Neural cell (in vitro differentiated cells): ENCODE data around the gene UBE2F. TPM values are rescaled to one million over a fixed set of nuclear protein-coding genes. Genes with fewer than 3 reads are reported as not detected.

Source experiments
- H2AFZ ChIP-seq: fragments of 200-600, 300-800 bp; sonication (generic), shearing (Covaris generic); 2 replicates; pipeline ENCODE4 v1.6.0; 2014; ENCODE audit warnings: low read depth, mild to moderate bottlenecking, antibody characterized with exemption, low read length, moderate library complexity
- H3F3A ChIP-seq: fragments of 200-600 bp; shearing (Covaris generic); 2 replicates; pipeline ENCODE4 v1.6.1; 2016; ENCODE audit warnings: mild to moderate bottlenecking, moderate library complexity, mixed read lengths, antibody characterized with exemption, low read length; ENCODE audit not compliant: insufficient read depth, poor library complexity, severe bottlenecking
- H3K27ac ChIP-seq: fragments of 200-600, 300-800 bp; sonication (generic), shearing (Covaris generic); 2 replicates; pipeline ENCODE4 v1.5.1; 2014; ENCODE audit warnings: mild to moderate bottlenecking, low read length, moderate library complexity
- H3K27me3 ChIP-seq: fragments of 300-800, 200-600 bp; sonication (generic), shearing (Covaris generic); 2 replicates; pipeline ENCODE4 v1.6.0; 2014; ENCODE audit warnings: mild to moderate bottlenecking, low read depth, low read length, moderate library complexity; ENCODE audit not compliant: insufficient read depth
- H3K36me3 ChIP-seq: fragments of 300-800, 200-600 bp; sonication (generic), shearing (Covaris generic); 2 replicates; pipeline ENCODE4 v1.5.1; 2014; ENCODE audit warnings: mild to moderate bottlenecking, antibody characterized with exemption, low read length, moderate library complexity; ENCODE audit not compliant: insufficient read depth
- H3K4me2 ChIP-seq: fragments of 300-800, 200-600 bp; sonication (generic), shearing (Covaris generic); 2 replicates; pipeline ENCODE4 v1.6.0; 2014; ENCODE audit warnings: mild to moderate bottlenecking, low read length
- H3K4me3 ChIP-seq: fragments of 300-800, 200-600 bp; sonication (generic), shearing (Covaris generic); 2 replicates; pipeline ENCODE4 v1.5.1; 2014; ENCODE audit warnings: mild to moderate bottlenecking, low read length, moderate library complexity
- H3K79me2 ChIP-seq: fragments of 200-600 bp; shearing (Covaris generic); replicated peaks from 2 replicates; pipeline ENCODE4 v1.6.0; 2014; ENCODE audit warnings: mild to moderate bottlenecking, low read length, moderate library complexity; ENCODE audit not compliant: insufficient read depth
- H3K9ac ChIP-seq: fragments of 300-800, 200-600 bp; sonication (generic), shearing (Covaris generic); 2 replicates; pipeline ENCODE4 v1.6.1; 2016; ENCODE audit warnings: mild to moderate bottlenecking, low read length, mixed read lengths
- H3K9me2 ChIP-seq: fragments of 200-600 bp; shearing (Covaris generic); 2 replicates; pipeline ENCODE4 v1.6.1; 2016; ENCODE audit warnings: mild to moderate bottlenecking, low read length, mixed read lengths; ENCODE audit not compliant: insufficient read depth
- H3K9me3 ChIP-seq: fragments of 200-600, 300-800 bp; sonication (generic), shearing (Covaris generic); 2 replicates; pipeline ENCODE4 v1.6.1; 2016; ENCODE audit warnings: mild to moderate bottlenecking, mixed run types, low read length, moderate library complexity, mixed read lengths
- H4K20me1 ChIP-seq: fragments of 200-600 bp; shearing (Covaris generic); 2 replicates; pipeline ENCODE4 v1.6.1; 2016; ENCODE audit warnings: mild to moderate bottlenecking, mixed run types; ENCODE audit not compliant: insufficient read depth
- EP300 ChIP-seq: fragments of 450-650 bp; conservative IDR thresholded peaks from 2 replicates; pipeline ENCODE4 v1.6.1; 2014; ENCODE audit warnings: antibody characterized with exemption, mild to moderate bottlenecking, moderate library complexity; ENCODE audit not compliant: poor library complexity, severe bottlenecking
- EZH2 ChIP-seq: fragments of 200-600, 300-800 bp; shearing (Covaris generic), sonication (generic); IDR thresholded peaks from 2 replicates; pipeline ENCODE4 v1.6.1; 2014; ENCODE audit warnings: antibody characterized with exemption, low read length, borderline replicate concordance, mild to moderate bottlenecking; ENCODE audit not compliant: insufficient read depth, poor library complexity, severe bottlenecking
- MXI1 ChIP-seq: fragments of 450-650 bp; conservative IDR thresholded peaks from 2 replicates; pipeline ENCODE4 v1.6.1; 2014; ENCODE audit warnings: antibody characterized with exemption, mild to moderate bottlenecking; ENCODE audit not compliant: poor library complexity, severe bottlenecking
- POLR2AphosphoS5 ChIP-seq: IDR thresholded peaks from 2 replicates; pipeline ENCODE4 v1.6.1; 2012
- RAD21 ChIP-seq: fragments of 450-650 bp; conservative IDR thresholded peaks from 2 replicates; pipeline ENCODE4 v1.6.1; 2014; ENCODE audit warnings: antibody characterized with exemption, mild to moderate bottlenecking, moderate library complexity
- REST ChIP-seq: IDR thresholded peaks from 2 replicates; pipeline ENCODE4 v1.6.1; 2012; ENCODE audit warnings: borderline replicate concordance
- SMC3 ChIP-seq: fragments of 450-650 bp; conservative IDR thresholded peaks from 2 replicates; pipeline ENCODE4 v1.6.1; 2014; ENCODE audit warnings: antibody characterized with exemption, mild to moderate bottlenecking, moderate library complexity; ENCODE audit not compliant: poor library complexity
- TAF1 ChIP-seq: IDR thresholded peaks from 2 replicates; pipeline ENCODE4 v1.6.1; 2012; ENCODE audit warnings: low read depth
- polyA plus RNA-seq: library from polyadenylated mRNA; depleted of rRNA; stranded (reverse); fragments of >200 nt; gene quantifications from 2 replicates; pipeline ENCODE4 v1.2.3, GENCODE V29; 2014
- small RNA-seq, 3 experiments: library from RNA; depleted of rRNA; stranded (forward); fragments of <200 nt; gene quantifications; one replicate each; pipeline ENCODE3, GENCODE V24; 2012
- TF ChIP-seq, protein P1 (sequence below): fragments of 450-650 bp; IDR thresholded peaks from 2 replicates; pipeline ENCODE4 v1.5.1; 2014; ENCODE audit warnings: antibody characterized with exemption, mild to moderate bottlenecking, moderate library complexity; ENCODE audit not compliant: poor library complexity, severe bottlenecking

The UBE2F gene
- polyA plus RNA-seq, 1 donor from 2014 or later = 65.7 TPM

DNA sequence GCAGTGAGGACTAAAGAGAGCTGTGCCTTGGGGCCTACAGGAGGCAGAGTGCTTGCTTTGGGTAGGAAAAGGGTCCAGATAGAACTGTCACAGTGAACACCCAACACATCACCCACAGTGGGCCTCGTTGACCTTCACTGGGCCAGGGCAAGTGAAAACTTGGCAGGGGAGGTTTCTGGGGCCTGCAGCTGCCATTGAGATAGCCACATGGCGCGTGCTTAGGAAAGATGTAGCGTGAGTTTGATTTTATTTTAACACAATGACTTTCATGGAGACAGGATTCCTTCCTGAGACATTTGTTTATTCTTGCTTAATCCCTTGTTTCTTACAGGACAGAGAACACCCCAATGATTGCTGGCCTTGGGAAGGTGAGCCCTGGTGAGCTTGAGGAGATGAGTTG is 124.1 kb downstream of the UBE2F start:
- no peak overlapping the region for H3K4me3 ChIP-seq
- no peak overlapping the region for H3K9ac ChIP-seq
- H3K36me3 ChIP-seq = no peaks in the 10 kb centered on the region
- no peak overlapping the region for H3K4me2 ChIP-seq
- H3F3A ChIP-seq = no peaks in the 10 kb centered on the region
- no peak overlapping the region for H2AFZ ChIP-seq
- H4K20me1 ChIP-seq = no peaks in the 10 kb centered on the region
- TF ChIP-seq POLR2AphosphoS5 (no peak), EZH2 (no peak), MXI1 (no peak), SMC3 (no peak), REST (no peak), EP300 (no peak), RAD21 (no peak), TAF1 (no peak)
- TF ChIP-seq, protein P1, sequence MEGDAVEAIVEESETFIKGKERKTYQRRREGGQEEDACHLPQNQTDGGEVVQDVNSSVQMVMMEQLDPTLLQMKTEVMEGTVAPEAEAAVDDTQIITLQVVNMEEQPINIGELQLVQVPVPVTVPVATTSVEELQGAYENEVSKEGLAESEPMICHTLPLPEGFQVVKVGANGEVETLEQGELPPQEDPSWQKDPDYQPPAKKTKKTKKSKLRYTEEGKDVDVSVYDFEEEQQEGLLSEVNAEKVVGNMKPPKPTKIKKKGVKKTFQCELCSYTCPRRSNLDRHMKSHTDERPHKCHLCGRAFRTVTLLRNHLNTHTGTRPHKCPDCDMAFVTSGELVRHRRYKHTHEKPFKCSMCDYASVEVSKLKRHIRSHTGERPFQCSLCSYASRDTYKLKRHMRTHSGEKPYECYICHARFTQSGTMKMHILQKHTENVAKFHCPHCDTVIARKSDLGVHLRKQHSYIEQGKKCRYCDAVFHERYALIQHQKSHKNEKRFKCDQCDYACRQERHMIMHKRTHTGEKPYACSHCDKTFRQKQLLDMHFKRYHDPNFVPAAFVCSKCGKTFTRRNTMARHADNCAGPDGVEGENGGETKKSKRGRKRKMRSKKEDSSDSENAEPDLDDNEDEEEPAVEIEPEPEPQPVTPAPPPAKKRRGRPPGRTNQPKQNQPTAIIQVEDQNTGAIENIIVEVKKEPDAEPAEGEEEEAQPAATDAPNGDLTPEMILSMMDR = no peak
- H3K27me3 ChIP-seq = no peaks in the 10 kb centered on the region
- H3K27ac ChIP-seq = no peak overlapping the region
- no peaks in the 10 kb centered on the region for H3K79me2 ChIP-seq
- H3K9me2 ChIP-seq = no peaks in the 10 kb centered on the region
- H3K9me3 ChIP-seq = no peaks in the 10 kb centered on the region

DNA sequence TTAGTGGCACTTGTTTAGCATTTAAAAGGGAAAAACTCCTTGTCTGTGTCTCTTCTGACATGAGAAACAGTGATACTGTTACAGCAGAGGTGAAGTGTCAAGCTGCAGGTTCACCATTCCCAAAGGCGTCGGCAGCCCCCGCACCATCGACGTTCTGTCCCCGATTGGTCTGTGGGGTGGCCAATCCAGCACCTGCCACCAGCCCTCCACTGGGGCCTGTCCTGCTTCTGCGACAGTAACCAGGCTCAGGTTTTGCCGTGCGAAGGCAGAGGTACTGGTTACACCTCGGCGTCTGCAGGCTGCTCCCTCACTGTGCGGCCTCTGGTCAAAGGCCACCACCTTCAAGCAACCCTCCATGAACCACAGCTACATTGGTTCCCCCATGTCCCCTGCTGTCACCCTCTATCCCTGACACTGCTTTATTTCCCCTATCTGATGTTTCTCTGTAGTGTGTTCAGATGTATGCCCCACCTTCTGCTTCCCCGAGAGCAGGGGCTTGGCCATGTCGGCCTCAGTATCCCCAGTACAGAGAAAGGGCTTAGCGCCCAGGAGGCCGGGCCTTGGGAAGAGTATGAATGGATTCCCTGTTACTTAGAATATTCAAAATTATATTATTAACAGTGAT is 124.7 kb downstream of the UBE2F start:
- H3K27me3 ChIP-seq = no peaks in the 10 kb centered on the region
- H3K4me3 ChIP-seq = no peak overlapping the region
- no peaks in the 10 kb centered on the region for H3F3A ChIP-seq
- no peaks in the 10 kb centered on the region for H3K36me3 ChIP-seq
- H3K9me2 ChIP-seq = no peaks in the 10 kb centered on the region
- no peaks in the 10 kb centered on the region for H3K9me3 ChIP-seq
- no peak overlapping the region for H3K9ac ChIP-seq
- no peak overlapping the region for H2AFZ ChIP-seq
- no peaks in the 10 kb centered on the region for H4K20me1 ChIP-seq
- no peak overlapping the region for H3K27ac ChIP-seq
- no peak for TF ChIP-seq MXI1
- no peak overlapping the region for H3K4me2 ChIP-seq
- no peaks in the 10 kb centered on the region for H3K79me2 ChIP-seq

Small RNA genes lying within 50 kb of the gene (small RNA-seq; reads per million reads assigned to genes)
- 0 reads per million in 3 experiments for gene RNU6-1333P

Other genes with a start within 250 kb of the UBE2F start
- gene RBM44, start 168.2 kb upstream of the UBE2F start, polyA plus RNA-seq = 2.5 and 3.5 TPM in 2 replicates
- gene RAMP1, start 107.4 kb upstream of the UBE2F start, polyA plus RNA-seq = 25.5 and 29.2 TPM in 2 replicates
- gene SCLY, start 94.0 kb downstream of the UBE2F start, polyA plus RNA-seq = 15.9 and 16.4 TPM in 2 replicates
- 0.14 and 0.69 TPM in 2 replicates for gene ESPNL, start 133.3 kb downstream of the UBE2F start, polyA plus RNA-seq
- not detected in 2 replicates for gene KLHL30, start 171.7 kb downstream of the UBE2F start, polyA plus RNA-seq
- gene ERFE, start 192.0 kb downstream of the UBE2F start, polyA plus RNA-seq = 0.32 TPM in 1 of 2 replicates, not detected in the other
- gene ILKAP, start 236.7 kb downstream of the UBE2F start, polyA plus RNA-seq = 78.5 and 82.6 TPM in 2 replicates